GM12878 (cell line): ENCODE results near the gene IFT88. TPM values are rescaled to one million over a fixed set of nuclear protein-coding genes. Genes with fewer than 3 reads are reported as not detected.

ENCODE experiments used
- ATAC-seq: fragments of 200-7000 bp; cut with Tn5 transposase; 3 replicates; pipeline ENCODE4 v1.9.1; 2020; ENCODE audit warnings: mild to moderate bottlenecking, moderate library complexity
- BruUV-seq: library from RNA; stranded (reverse); fragments of 400-500 nt; replicated peaks from 2 replicates; lab custom pipeline; 2021; lab: Mats Ljungman, UMichigan
- CTCF ChIA-PET: fragments of 300-600 bp; sonication (Branson Sonifier 250); formaldehyde crosslinking; extraction: SDS; loops from one replicate; lab custom pipeline; 2021; ENCODE audit warnings: inconsistent platforms; lab: Yijun Ruan, JAX
- POLR2A ChIA-PET: fragments of 350-600 bp; formaldehyde crosslinking; extraction: SDS; loops from one replicate; lab custom pipeline; 2021; ENCODE audit warnings: inconsistent platforms; lab: Charles Lee
- RAD21 ChIA-PET: fragments of 300-600 bp; sonication (Branson Sonifier 250); formaldehyde crosslinking; loops from one replicate; lab custom pipeline; 2023; ENCODE audit warnings: antibody characterized with exemption; ENCODE audit not compliant: unreplicated experiment; lab: Charles Lee
- SMC1A ChIA-PET: fragments of 300-600 bp; sonication (Branson Sonifier 250); formaldehyde crosslinking; loops from one replicate; lab custom pipeline; 2023; ENCODE audit not compliant: unreplicated experiment, uncharacterized antibody; lab: Charles Lee
- DNase-seq: peaks from one replicate; pipeline ENCODE4 v3.0.0-alpha.2; 2011; ENCODE audit warnings: low read depth, low spot score
- FAIRE-seq: peaks from 3 replicates; lab custom pipeline; 2011; peaks lifted over from hg19 to GRCh38; lab: Jason Lieb, UNC
- H2AFZ ChIP-seq: 2 replicates; pipeline ENCODE4 v1.6.0; 2011; ENCODE audit warnings: low read depth, low read length, control low read depth; ENCODE audit not compliant: control insufficient read depth
- H3K27ac ChIP-seq: 2 replicates; pipeline ENCODE4 v1.5.1; 2011; ENCODE audit warnings: control low read depth; ENCODE audit not compliant: control insufficient read depth, insufficient read depth
- H3K27me3 ChIP-seq, 2 experiments: replicated peaks in 1 of 2; 2 replicates each; pipeline versions ENCODE4 v1.6.0 to v1.6.1; 2011; ENCODE audit warnings: low read length in 1 of 2; ENCODE audit not compliant: control insufficient read depth in 2 of 2, insufficient read depth in 2 of 2
- H3K36me3 ChIP-seq, 2 experiments: 2 replicates each; pipeline ENCODE4 v1.5.1; 2011; ENCODE audit warnings: low read length in 1 of 2; ENCODE audit not compliant: control insufficient read depth in 2 of 2, insufficient read depth in 2 of 2
- H3K4me1 ChIP-seq: 2 replicates; pipeline ENCODE4 v1.6.1; 2011; ENCODE audit warnings: mild to moderate bottlenecking, low read length, moderate library complexity, mixed read lengths; ENCODE audit not compliant: control insufficient read depth, insufficient read depth
- H3K4me2 ChIP-seq: 2 replicates; pipeline ENCODE4 v1.6.0; 2011; ENCODE audit warnings: control low read depth; ENCODE audit not compliant: control insufficient read depth, insufficient read depth
- H3K4me3 ChIP-seq: fragments of 200-600 bp; sonication (generic); 2 replicates; pipeline ENCODE4 v1.5.1; 2016
- H3K79me2 ChIP-seq: 2 replicates; pipeline ENCODE4 v1.6.0; 2011; ENCODE audit warnings: low read length; ENCODE audit not compliant: control insufficient read depth, insufficient read depth
- H3K9ac ChIP-seq: 2 replicates; pipeline ENCODE4 v1.8.0; 2011; ENCODE audit warnings: low read length, control low read depth, mixed read lengths; ENCODE audit not compliant: control insufficient read depth, insufficient read depth
- H3K9me3 ChIP-seq: replicated peaks from 3 replicates; pipeline ENCODE4 v1.5.1; 2011; ENCODE audit warnings: mild to moderate bottlenecking, low read length; ENCODE audit not compliant: control insufficient read depth, insufficient read depth
- H4K20me1 ChIP-seq: 2 replicates; pipeline ENCODE4 v1.6.0; 2011; ENCODE audit not compliant: control insufficient read depth, insufficient read depth
- BMI1 ChIP-seq: fragments of 450-650 bp; IDR thresholded peaks from 2 replicates; pipeline ENCODE4 v1.6.1; 2016; ENCODE audit warnings: mild to moderate bottlenecking, moderate library complexity, borderline replicate concordance
- E2F8 ChIP-seq: fragments of 450-650 bp; IDR thresholded peaks from 2 replicates; pipeline ENCODE4 v1.6.1; 2018; ENCODE audit warnings: mild to moderate bottlenecking, low read depth, moderate library complexity; ENCODE audit not compliant: partially characterized antibody
- EED ChIP-seq: sonication (generic); IDR thresholded peaks from 2 replicates; pipeline ENCODE4 v1.6.1; 2016; ENCODE audit warnings: antibody characterized with exemption, low read depth
- PML ChIP-seq: IDR thresholded peaks from 2 replicates; pipeline ENCODE4 v1.6.1; 2012; ENCODE audit warnings: low read length, inconsistent platforms
- REST ChIP-seq: IDR thresholded peaks from 2 replicates; pipeline ENCODE4 v1.6.1; 2012; ENCODE audit warnings: mild to moderate bottlenecking, low read depth, low read length
- SRF ChIP-seq, 2 experiments: IDR thresholded peaks; 2 replicates each; pipeline ENCODE4 v1.6.1; 2011; ENCODE audit warnings: low read depth in 2 of 2, low read length in 2 of 2, mild to moderate bottlenecking in 1 of 2, moderate library complexity in 1 of 2
- YBX1 ChIP-seq: fragments of 450-650 bp; IDR thresholded peaks from 2 replicates; pipeline ENCODE4 v1.6.1; 2016; ENCODE audit warnings: antibody characterized with exemption
- ZNF622 ChIP-seq: fragments of 450-650 bp; IDR thresholded peaks from 2 replicates; pipeline ENCODE4 v1.6.1; 2017; ENCODE audit warnings: mild to moderate bottlenecking, inconsistent platforms
- WGBS: methylation state at CpG from one replicate; pipeline ENCODE4 v1.1.6; 2016; ENCODE audit warnings: low lambda C conversion rate; ENCODE audit not compliant: insufficient replicate concordance, insufficient coverage; ENCODE audit errors: missing lambda C conversion rate; 5-methylcytosine and 5-hydroxymethylcytosine counted together
- in situ Hi-C: fragments of 300-500 bp; cut with MboI; formaldehyde crosslinking; loops from 9 replicates; pipeline ENCODE4 v1.14.3; 2018; ENCODE audit warnings: mixed read lengths
- intact Hi-C: fragments of 100-400 bp; cut with micrococcal nuclease; formaldehyde crosslinking; loops from one replicate; pipeline ENCODE4 v1.14.2; 2022; ENCODE audit not compliant: unreplicated experiment
- polyA plus RNA-seq, 11 experiments: library from polyadenylated mRNA; depleted of rRNA in 4 of 11; unstranded in 6 of 11; stranded (reverse) in 5 of 11; fragments of >200 nt; fragmentation: Nextera tagmentation in 4 of 11; fragmentation: Illumina TruSeq in 1 of 11; extraction: Ambion mirVana in 4 of 11; extraction: Trizol in 1 of 11; gene quantifications; 1 replicate in 1 of 11; 2 replicates in 10 of 11; pipeline versions ENCODE4 v1.2.1 to v1.2.3, GENCODE V29; 2011 to 2016; ENCODE audit warnings: inconsistent platforms in 2 of 11, missing spikeins in 2 of 11, low read depth in 1 of 11
- total RNA-seq, 4 experiments: library from RNA; depleted of rRNA in 3 of 4; stranded (reverse); fragments of >200 nt in 3 of 4; fragmentation: Illumina TruSeq in 1 of 4; extraction: Trizol in 1 of 4; gene quantifications; 2 replicates each; pipeline versions ENCODE4 v1.2.1 to v1.2.3, GENCODE V29; 2013 to 2021

The IFT88 gene
- total and polyA plus RNA-seq, 10 of the 15 experiments (the other 5 are each of a cell fraction or from before 2014, with no cell fraction given): 2.9 to 5.6 (median 4.1) TPM

- RAD21 ChIA-PET: no interaction called here
- 67% methylated on average over 3 of the region's 3 CpGs for WGBS
- Histone ChIP-seq H3K4me1 (no peaks in the 10 kb centered on the region; the same call in 1 of the 2 replicates), H3K27me3 (no peaks in the 10 kb centered on the region), H3K79me2 (no peaks in the 10 kb centered on the region), H2AFZ (no peak overlapping the region), H3K4me2 (no peak overlapping the region), H3K4me3 (no peak overlapping the region), H3K9me3 (no peaks in the 10 kb centered on the region), H3K9ac (no peak overlapping the region), H3K36me3 (no peaks in the 10 kb centered on the region), H4K20me1 (no peaks in the 10 kb centered on the region), H3K27ac (no peak overlapping the region)
- ATAC-seq (no peak), FAIRE-seq (no peak), DNase-seq (no peak)
- in situ Hi-C loops (no loop called here), intact Hi-C loops (no loop called here)
- BruUV-seq: no TSS peak
- POLR2A ChIA-PET: no interaction called here
- SMC1A ChIA-PET: no interaction called here
- TF ChIP-seq EED: no peak
- no peak for TF ChIP-seq YBX1
- no peak for TF ChIP-seq ZNF622
- no peak for TF ChIP-seq BMI1
- no peak for TF ChIP-seq PML
- no peak for TF ChIP-seq SRF (IDR thresholded peaks at IDR 0.05; ENCODE audit: low read depth in 2 of 2, low read length in 2 of 2)
- TF ChIP-seq REST: peak; percentile 35; the same call in 1 of the 2 replicates
- no peak for TF ChIP-seq E2F8
- CTCF ChIA-PET: interaction anchor here (0.6 kb wide), 1 partner anchor 65 kb away, joined by 3 read pairs; no protein-coding TSS in a partner anchor
These were observed 8.0 kb upstream of the IFT88 start for GRCh38 chr13:20558982-20559381.
